ENCODE data around the gene NANOS1. TPM values are rescaled to one million over a fixed set of nuclear protein-coding genes. Genes with fewer than 3 reads are reported as not detected.

The NANOS1 gene
- total RNA-seq, 4 donors from 2014 or later, result 0.19 to 1.7 (median 1.1) TPM

- intact Hi-C loops (cut with DNase I), result no loop called here
- H3K27ac ChIP-seq, result no peak overlapping the region
- no peaks in the 10 kb centered on the region for H3K4me1 ChIP-seq
- H3K36me3 ChIP-seq, result no peaks in the 10 kb centered on the region
- peaks cover 0 to 9% (median 0%) of the 10 kb centered on the region in 3 donors for H3K9me3 ChIP-seq
- WGBS, 2 donors, result 43 to 88% methylated on average over 1 of the region's 1 CpG
- DNase-seq, result no peak
- H3K4me3 ChIP-seq, result no peak overlapping the region
- H3K27me3 ChIP-seq, result no peaks in the 10 kb centered on the region
- TF ChIP-seq CTCF (IDR thresholded peaks at IDR 0.05), result no peak
Measured at GRCh38 chr10:118983263-118983662, 46.3 kb upstream of the NANOS1 start.

- Histone ChIP-seq H3K27me3 (no peaks in the 10 kb centered on the region), H3K4me3 (no peak overlapping the region), H3K27ac (no peak overlapping the region), H3K36me3 (no peaks in the 10 kb centered on the region), H3K4me1 (no peaks in the 10 kb centered on the region), H3K9me3 (peaks cover 0 to 9% (median 0%) of the 10 kb centered on the region in 3 donors)
- TF ChIP-seq POLR2A (IDR thresholded peaks at IDR 0.05) (no peak), CTCF (IDR thresholded peaks at IDR 0.05) (no peak)
- DNase-seq, result no peak
- 94 to 96% methylated on average over 2 of the region's 2 CpGs for WGBS, 2 donors
- intact Hi-C loops (cut with DNase I), result no loop called here
Measured at GRCh38 chr10:118985576-118985975, 43.9 kb upstream of the NANOS1 start.

DNA sequence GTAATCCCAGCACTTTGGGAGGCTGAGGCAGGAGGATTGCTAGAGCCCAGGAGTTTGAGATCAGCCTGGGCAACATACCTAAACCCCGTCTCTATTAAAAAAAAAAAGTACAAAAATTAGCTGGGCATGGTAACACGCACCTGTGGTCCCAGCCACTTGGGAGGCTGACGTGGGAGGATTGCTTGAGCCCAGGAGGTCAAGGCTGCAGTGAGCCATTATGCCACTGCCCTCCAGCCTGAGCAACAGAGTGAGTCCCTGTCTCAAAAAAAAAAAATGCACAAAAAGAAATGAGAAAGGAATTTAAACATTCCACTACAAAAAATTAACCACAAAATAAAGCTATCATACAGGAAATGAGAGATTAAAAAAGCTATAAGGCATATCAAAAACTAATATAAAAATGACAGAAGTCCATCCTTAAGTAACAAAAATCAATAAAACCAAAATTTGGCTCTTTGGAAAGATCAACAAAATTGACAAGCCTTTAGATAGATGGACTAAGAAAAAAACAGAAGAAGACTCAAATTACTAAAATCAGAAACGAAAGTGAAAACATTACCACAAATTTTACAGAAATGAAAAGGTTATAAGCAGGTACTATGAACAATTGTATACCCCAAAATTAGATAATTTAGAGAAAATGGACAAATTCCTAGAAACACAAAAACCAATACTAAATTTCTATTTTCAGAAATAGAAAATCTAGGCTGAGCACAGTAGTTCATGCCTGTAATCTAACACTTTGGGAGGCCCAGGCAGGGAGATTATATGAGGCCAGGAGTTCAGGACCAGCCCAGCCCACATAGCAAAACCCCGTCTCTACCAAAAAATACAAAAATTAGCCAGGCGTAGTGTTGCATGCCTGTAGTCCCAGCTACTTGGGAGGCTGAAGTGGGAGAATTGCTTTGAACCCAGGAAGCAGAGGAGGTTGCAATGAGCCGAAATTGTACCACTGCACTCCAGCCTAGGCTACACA is 42.4 kb upstream of the NANOS1 start:
- Histone ChIP-seq H3K27ac (no peak overlapping the region), H3K27me3 (peaks cover 0 to 8% (median 0%) of the 10 kb centered on the region in 4 donors), H3K4me3 (no peak overlapping the region), H3K9me3 (peaks cover 0 to 9% (median 0%) of the 10 kb centered on the region in 3 donors), H3K36me3 (no peaks in the 10 kb centered on the region), H3K4me1 (no peaks in the 10 kb centered on the region)
- DNase-seq, result no peak
- TF ChIP-seq POLR2A (IDR thresholded peaks at IDR 0.05) (no peak), CTCF (IDR thresholded peaks at IDR 0.05) (no peak)
- WGBS, 2 donors, result 65 to 68% methylated on average over 7 of the region's 7 CpGs
- intact Hi-C loops (cut with DNase I), result no loop called here

DNA sequence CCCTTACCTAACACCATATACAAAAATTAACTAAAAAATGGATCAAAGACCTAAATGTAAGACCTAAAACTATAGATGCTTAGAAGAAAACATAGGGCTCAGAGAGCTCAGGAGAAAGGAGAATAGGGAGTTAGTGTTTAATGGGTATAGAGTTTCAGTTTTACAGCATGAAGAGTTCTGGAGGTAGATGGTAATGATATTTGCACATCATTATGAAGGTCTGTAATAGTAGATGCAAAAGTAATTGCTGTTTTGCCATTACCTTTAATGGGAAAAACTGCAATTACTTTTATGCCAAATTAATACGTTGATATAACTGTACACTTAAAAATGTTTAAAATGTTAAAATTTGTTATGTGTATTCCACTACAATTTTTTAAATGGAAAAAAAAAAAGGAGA is 39.2 kb upstream of the NANOS1 start:
- no peak for DNase-seq
- intact Hi-C loops (cut with DNase I), result no loop called here
- Histone ChIP-seq H3K9me3 (peaks cover 0 to 9% (median 0%) of the 10 kb centered on the region in 3 donors), H3K4me1 (no peaks in the 10 kb centered on the region), H3K36me3 (no peaks in the 10 kb centered on the region), H3K27ac (no peak overlapping the region), H3K27me3 (peaks cover 0 to 8% (median 0%) of the 10 kb centered on the region in 4 donors), H3K4me3 (no peak overlapping the region)
- 79 to 81% methylated on average over 1 of the region's 1 CpG for WGBS, 2 donors
- no peak for TF ChIP-seq CTCF (IDR thresholded peaks at IDR 0.05)
- no peak for TF ChIP-seq POLR2A (IDR thresholded peaks at IDR 0.05)

GRCh38 chr10:118992496-118992895 is 37.0 kb upstream of the NANOS1 start:
- Histone ChIP-seq H3K27me3 (peaks cover 0 to 8% (median 0%) of the 10 kb centered on the region in 4 donors), H3K4me1 (no peaks in the 10 kb centered on the region), H3K4me3 (no peak overlapping the region), H3K27ac (no peak overlapping the region), H3K9me3 (no peaks in the 10 kb centered on the region), H3K36me3 (no peaks in the 10 kb centered on the region)
- 65 to 92% methylated on average over 2 of the region's 2 CpGs for WGBS, 2 donors
- TF ChIP-seq POLR2A (IDR thresholded peaks at IDR 0.05) (no peak), CTCF (IDR thresholded peaks at IDR 0.05) (no peak)
- intact Hi-C loops (cut with DNase I), result no loop called here
- no peak for DNase-seq

Measured in esophagus squamous epithelium (tissue), 5 donors.